WERI-Rb-1 (cell line): Measurements from ENCODE around the gene WDR26.

Source experiments
- DNase-seq: peaks from one replicate; pipeline ENCODE4 v3.0.0-alpha.2; 2020
- H3K27ac ChIP-seq: fragments of 250-450 bp; sonication (Bioruptor Pico); 2 replicates; pipeline ENCODE4 v1.5.1; 2020; ENCODE audit warnings: mild to moderate bottlenecking, moderate library complexity
- H3K27me3 ChIP-seq: fragments of 250-450 bp; sonication (Bioruptor Pico); 2 replicates; pipeline ENCODE4 v1.5.1; 2021; ENCODE audit warnings: mild to moderate bottlenecking, low read depth, moderate library complexity; ENCODE audit not compliant: insufficient read depth, severe bottlenecking
- H3K36me3 ChIP-seq: fragments of 250-450 bp; sonication (Bioruptor Pico); 2 replicates; pipeline ENCODE4 v1.5.1; 2020; ENCODE audit warnings: mild to moderate bottlenecking, moderate library complexity
- H3K4me3 ChIP-seq: 2 replicates; pipeline ENCODE4 v1.5.1; 2011; ENCODE audit warnings: low read depth, mild to moderate bottlenecking, control low read depth, low read length
- H3K9me3 ChIP-seq: fragments of 250-450 bp; sonication (Bioruptor Pico); 2 replicates; pipeline ENCODE4 v1.5.1; 2021; ENCODE audit warnings: mild to moderate bottlenecking, moderate library complexity; ENCODE audit not compliant: severe bottlenecking
- CTCF ChIP-seq: IDR thresholded peaks from 2 replicates; pipeline ENCODE4 v1.5.1; 2011; ENCODE audit warnings: low read depth, mild to moderate bottlenecking, control low read depth, inconsistent platforms, low read length

Gene WDR26

DNA sequence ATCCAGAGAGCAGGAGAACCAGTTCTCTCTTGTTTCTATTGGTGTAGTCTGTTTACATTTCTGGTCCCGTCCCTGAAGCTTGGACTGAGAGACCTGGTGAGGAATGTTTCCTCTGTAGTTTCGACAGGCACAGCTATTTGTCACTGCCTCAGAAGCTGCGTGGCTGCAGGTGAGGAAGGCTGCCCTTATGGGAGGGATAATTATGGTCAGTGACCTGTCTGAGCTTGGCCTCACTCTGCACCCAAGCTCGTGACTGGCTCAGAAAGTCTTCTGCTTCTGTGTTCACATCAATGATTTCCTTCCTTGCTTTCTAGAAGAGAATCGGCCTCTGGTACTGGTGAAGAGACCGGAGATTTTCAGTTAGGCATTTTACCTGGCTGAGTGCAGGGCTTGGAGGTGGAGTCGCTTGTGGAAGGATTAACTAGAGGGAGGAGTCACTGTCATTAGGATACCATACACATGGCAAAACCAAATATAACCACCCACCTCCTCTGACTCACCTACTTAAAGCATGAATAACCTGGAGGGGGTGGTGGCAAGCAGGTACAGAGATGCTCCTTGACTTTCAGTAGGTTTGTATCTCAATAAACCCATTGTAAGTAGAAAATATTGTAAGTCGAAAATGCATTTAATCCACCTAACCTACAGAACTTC lies 19.9 kb upstream of the WDR26 start:
- no peak overlapping the region for H3K27ac ChIP-seq
- H3K4me3 ChIP-seq = no peak overlapping the region

DNA sequence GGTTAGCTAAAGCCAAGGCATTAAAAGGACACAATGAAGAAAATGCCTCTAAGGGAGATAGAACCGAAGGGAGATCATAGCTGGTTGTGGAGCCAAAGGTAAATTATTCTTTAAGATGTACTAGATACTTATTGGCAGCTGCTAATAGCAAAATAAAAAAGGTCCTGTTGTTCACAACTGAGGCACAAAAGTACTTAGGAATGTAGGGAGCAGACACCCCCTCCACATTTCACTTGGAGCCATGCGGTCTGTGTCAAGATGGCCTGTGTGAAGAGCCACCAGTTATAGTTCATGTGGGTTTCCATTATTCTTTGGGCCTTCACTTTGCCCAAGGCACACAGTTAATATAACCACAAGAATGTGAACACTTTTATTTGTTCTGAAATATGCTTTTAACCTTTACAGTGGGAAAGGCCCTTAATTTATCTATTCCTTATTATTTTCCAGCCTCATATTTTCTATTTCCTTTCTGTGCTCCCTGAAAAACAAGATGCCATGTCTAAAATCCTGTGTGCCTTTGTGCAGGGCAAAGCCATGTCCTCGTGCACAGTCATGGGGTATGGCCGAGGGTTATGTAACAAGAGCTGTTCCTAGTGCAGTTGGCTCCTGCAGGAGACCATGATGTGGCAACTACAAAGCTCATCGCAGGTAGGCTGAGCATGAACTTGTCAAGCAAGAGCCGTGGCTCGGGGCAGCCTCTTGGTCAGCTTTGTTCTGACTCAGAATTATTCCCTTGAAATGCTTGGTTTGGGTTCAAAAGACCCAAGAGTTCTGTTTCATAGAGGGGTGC lies 16.2 kb upstream of the WDR26 start:
- Histone ChIP-seq H3K27me3 (no peaks in the 10 kb centered on the region), H3K27ac (no peak overlapping the region), H3K4me3 (no peak overlapping the region), H3K9me3 (no peaks in the 10 kb centered on the region), H3K36me3 (no peaks in the 10 kb centered on the region)
- TF ChIP-seq CTCF = no peak
- no peak for DNase-seq

More for the DNA sequence above, 19.9 kb upstream of the WDR26 start:
- no peak for DNase-seq
- H3K36me3 ChIP-seq = no peaks in the 10 kb centered on the region
- no peaks in the 10 kb centered on the region for H3K27me3 ChIP-seq
- no peaks in the 10 kb centered on the region for H3K9me3 ChIP-seq
- no peak for TF ChIP-seq CTCF

- DNase-seq = no peak
- H3K4me3 ChIP-seq = no peak overlapping the region
- no peaks in the 10 kb centered on the region for H3K9me3 ChIP-seq
- no peak overlapping the region for H3K27ac ChIP-seq
- H3K36me3 ChIP-seq = no peaks in the 10 kb centered on the region
- TF ChIP-seq CTCF = no peak
- no peaks in the 10 kb centered on the region for H3K27me3 ChIP-seq
Observed at GRCh38 chr1:224450159-224450558, 15.6 kb upstream of the WDR26 start.

DNA sequence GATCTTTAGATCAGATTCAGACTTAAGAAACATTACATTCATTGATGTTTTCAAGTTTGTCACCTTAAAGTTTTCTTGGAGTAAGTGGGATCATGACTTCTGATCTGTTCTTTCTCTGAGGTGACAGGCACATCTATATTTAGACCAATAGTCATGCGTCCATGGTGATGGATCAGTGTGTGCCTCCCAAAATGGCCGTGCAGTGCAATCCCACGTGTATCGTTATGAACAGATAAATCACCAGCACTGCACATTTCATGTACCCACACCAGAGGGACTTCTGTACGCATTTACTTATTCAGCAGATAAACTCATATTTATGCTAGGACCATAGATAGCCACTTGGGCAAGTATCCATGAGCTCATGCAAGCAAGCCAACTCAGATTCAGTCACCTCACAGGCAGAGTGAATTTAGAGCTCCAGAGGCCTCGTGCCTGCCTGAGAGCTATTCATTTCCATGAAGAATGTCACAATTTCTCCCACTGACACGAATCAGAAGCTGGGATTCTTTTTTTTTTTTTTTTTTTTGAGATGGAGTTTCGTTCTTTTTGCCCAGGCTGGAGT lies 13.9 kb upstream of the WDR26 start:
- DNase-seq = no peak
- Histone ChIP-seq H3K9me3 (no peaks in the 10 kb centered on the region), H3K27me3 (no peaks in the 10 kb centered on the region), H3K27ac (no peak overlapping the region), H3K36me3 (no peaks in the 10 kb centered on the region), H3K4me3 (no peak overlapping the region)
- TF ChIP-seq CTCF = no peak

DNA sequence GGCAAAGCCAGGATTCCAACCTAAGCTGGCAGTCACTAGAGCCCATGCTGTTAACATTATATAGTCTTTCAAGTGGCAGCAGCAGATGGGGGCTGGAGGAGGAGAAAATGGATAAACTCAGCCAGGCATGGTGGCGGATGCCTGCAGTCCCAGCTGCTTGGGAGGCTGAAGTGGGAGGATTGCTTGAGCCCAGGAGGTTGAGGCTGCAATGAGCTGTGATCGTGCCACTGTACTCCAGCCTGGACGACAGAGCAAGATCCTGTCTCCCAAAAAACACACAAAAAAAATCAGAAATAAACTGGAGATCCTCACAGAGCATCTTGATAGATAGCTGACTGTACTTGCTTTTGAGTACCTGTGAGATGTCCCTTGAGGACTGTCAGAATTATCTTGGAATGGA lies 13.4 kb upstream of the WDR26 start:
- H3K36me3 ChIP-seq = no peaks in the 10 kb centered on the region
- no peak for TF ChIP-seq CTCF
- no peak for DNase-seq
- no peak overlapping the region for H3K4me3 ChIP-seq
- no peaks in the 10 kb centered on the region for H3K27me3 ChIP-seq
- H3K27ac ChIP-seq = no peak overlapping the region
- no peaks in the 10 kb centered on the region for H3K9me3 ChIP-seq
